ENCODE data around the gene CRY1. TPM values are rescaled to one million over a fixed set of nuclear protein-coding genes. Genes with fewer than 3 reads are reported as not detected.
A peak's percentile ranks its signal among the peaks of the same experiment; 100 is the strongest.

Gene CRY1
- total RNA-seq, 1 experiment from 2014 or later: 23.1 TPM

GRCh38 chr12:106986625-106987389, 106.5 kb downstream of the CRY1 start, which contains the start of gene MTERF2:
TSS of gene MTERF2 (minus strand) at chr12:106987146. CDS start at chr12:106978714, 8,432 bp downstream.
- POLR2A ChIA-PET: interaction anchor here (1.2 kb wide), 1 partner anchor 31 kb away, joined by 6 read pairs; the partner anchor contains the start of gene TMEM263
- no peak for TF ChIP-seq ZNF532 (CRISPR knock-in tag; IDR thresholded peaks at IDR 0.05; ENCODE audit: borderline replicate concordance)
- no peak for TF ChIP-seq HMGA2 (CRISPR knock-in tag; IDR thresholded peaks at IDR 0.05)
- TF ChIP-seq MXD4 (CRISPR knock-in tag; IDR thresholded peaks at IDR 0.05; ENCODE audit: borderline replicate concordance): no peak
- TF ChIP-seq ZNF396 (CRISPR knock-in tag; IDR thresholded peaks at IDR 0.05; ENCODE audit: borderline replicate concordance): no peak
- no peak for TF ChIP-seq GABPB1 (CRISPR knock-in tag; IDR thresholded peaks at IDR 0.05)
- peak; percentile 68; the same call in 1 of the 2 replicates for TF ChIP-seq ARID4B (CRISPR knock-in tag; IDR thresholded peaks at IDR 0.05; ENCODE audit: borderline replicate concordance)
- no peak for TF ChIP-seq ZNF263 (CRISPR knock-in tag; IDR thresholded peaks at IDR 0.05; ENCODE audit: low read depth)
- TF ChIP-seq ZNF121 (CRISPR knock-in tag; IDR thresholded peaks at IDR 0.05): no peak
- no peak for TF ChIP-seq ELF4 (CRISPR knock-in tag; IDR thresholded peaks at IDR 0.05; ENCODE audit: low read depth)
- no peak for TF ChIP-seq GRHL2 (CRISPR knock-in tag; IDR thresholded peaks at IDR 0.05; ENCODE audit: insufficient replicate concordance, severe bottlenecking)
- no peak for TF ChIP-seq KAT7 (CRISPR knock-in tag; IDR thresholded peaks at IDR 0.05; ENCODE audit: borderline replicate concordance)
- no peak for TF ChIP-seq ZBTB21 (CRISPR knock-in tag; IDR thresholded peaks at IDR 0.05; ENCODE audit: borderline replicate concordance)
- no peak for TF ChIP-seq ETV6 (CRISPR knock-in tag; IDR thresholded peaks at IDR 0.05)
- TF ChIP-seq ZBTB43 (CRISPR knock-in tag; IDR thresholded peaks at IDR 0.05): no peak
- no peak for TF ChIP-seq OVOL2 (CRISPR knock-in tag; IDR thresholded peaks at IDR 0.05; ENCODE audit: borderline replicate concordance)
- TF ChIP-seq ZNF512 (CRISPR knock-in tag; IDR thresholded peaks at IDR 0.05; ENCODE audit: borderline replicate concordance): no peak
- peak; percentile 62; the same call in 1 of the 2 replicates for TF ChIP-seq HMGXB4 (CRISPR knock-in tag; IDR thresholded peaks at IDR 0.05)
- TF ChIP-seq ERG (CRISPR knock-in tag; IDR thresholded peaks at IDR 0.05): no peak
- peak; percentile 54; the same call in 1 of the 2 replicates for TF ChIP-seq ZNF416 (CRISPR knock-in tag; IDR thresholded peaks at IDR 0.05)

More at GRCh38 chr12:106986625-106987389, 106.5 kb downstream of the CRY1 start, which contains the start of gene MTERF2:
- Mint-ChIP-seq H3K27me3 (ENCODE audit: low read depth) (peaks cover 7% of the 10 kb centered on the region), H3K36me3 (peaks cover 19% of the 10 kb centered on the region), H3K4me3 (peak within 1 kb of the TSS; percentile 88), H3K9me3 (no peaks in the 10 kb centered on the region), H3K27ac (peak within 1 kb of the TSS; percentile 55; the same call in 1 of the 2 replicates), H3K4me1 (peaks cover 22% of the 10 kb centered on the region)
- CTCF ChIA-PET: interaction anchor here (1.1 to 2.1 kb wide), 2 partner anchors 68 to 118 kb away, joined by 3 to 7 read pairs; no protein-coding TSS in a partner anchor
- ATAC-seq (peak; percentile 96), DNase-seq (ENCODE audit: low spot score) (peak; percentile 91)

All from WTC11 (cell line).